HCT116 (cell line): ENCODE data around the gene FN3K. TPM values are rescaled to one million over a fixed set of nuclear protein-coding genes. Genes with fewer than 3 reads are reported as not detected.

Experiments used
- ATAC-seq: fragments of 200-7000 bp; cut with Tn5 transposase; 2 replicates; pipeline ENCODE4 v1.9.1; 2020; ENCODE audit warnings: mild to moderate bottlenecking, moderate library complexity
- BruUV-seq: library from RNA; stranded (reverse); fragments of 400-500 nt; replicated peaks from 2 replicates; lab custom pipeline; 2021; lab: Mats Ljungman, UMichigan
- CTCF ChIA-PET: fragments of 300-600 bp; sonication (Branson Sonifier 250); formaldehyde crosslinking; loops from one replicate; lab custom pipeline; 2021; ENCODE audit warnings: antibody characterized with exemption; lab: Charles Lee
- POLR2A ChIA-PET: fragments of 300-600, 350-600 bp; sonication (Branson Sonifier 250); formaldehyde crosslinking; loops from one replicate; lab custom pipeline; 2021; ENCODE audit warnings: antibody characterized with exemption; lab: Charles Lee
- RAD21 ChIA-PET, 2 experiments: fragments of 300-600 bp; sonication (Branson Sonifier 250); formaldehyde crosslinking; loops; one replicate each; lab custom pipeline; 2023; ENCODE audit warnings: low total read pairs in 2 of 2; ENCODE audit not compliant: uncharacterized antibody in 2 of 2, unreplicated experiment in 2 of 2, low non-redundant PET in 1 of 2; lab: Charles Lee
- DNase-seq: peaks from one replicate; pipeline ENCODE4 v3.0.0-alpha.2; 2010; ENCODE audit warnings: low read depth, low spot score
- H2AFZ ChIP-seq: fragments of 200-600 bp; shearing (Covaris generic), sonication (generic); 2 replicates; pipeline ENCODE4 v1.6.1; 2017; ENCODE audit warnings: low read depth, mixed run types, mixed read lengths, antibody characterized with exemption, low read length; ENCODE audit not compliant: poor library complexity, severe bottlenecking
- H3K27ac ChIP-seq: 2 replicates; pipeline ENCODE4 v1.5.1; 2012; ENCODE audit warnings: low read depth, low read length
- H3K27me3 ChIP-seq: fragments of 200-600 bp; sonication (generic); 2 replicates; pipeline ENCODE4 v1.6.1; 2016; ENCODE audit warnings: mixed run types, low read length, mixed read lengths; ENCODE audit not compliant: insufficient read depth
- H3K36me3 ChIP-seq, 2 experiments: fragments of 200-500 bp in 1 of 2; fragments of 200-600 bp in 1 of 2; sonication (Bioruptor generic) in 1 of 2; sonication (generic) in 1 of 2; 2 replicates each; pipeline versions ENCODE4 v1.5.1 to v1.6.1; 2014 to 2016; ENCODE audit warnings: low read length in 2 of 2, inconsistent platforms in 1 of 2, mixed read lengths in 1 of 2, mixed run types in 1 of 2; ENCODE audit not compliant: insufficient read depth in 2 of 2, control insufficient read depth in 1 of 2
- H3K4me1 ChIP-seq, 2 experiments: fragments of 200-600 bp in 1 of 2; sonication (generic) in 1 of 2; 2 replicates each; pipeline versions ENCODE4 v1.5.1 to v1.6.1; 2012 to 2017; ENCODE audit warnings: low read length in 2 of 2, inconsistent platforms in 1 of 2, mild to moderate bottlenecking in 1 of 2, mixed read lengths in 1 of 2, mixed run types in 1 of 2, moderate library complexity in 1 of 2; ENCODE audit not compliant: insufficient read depth in 2 of 2, control insufficient read depth in 1 of 2
- H3K4me2 ChIP-seq: fragments of 200-600 bp; sonication (generic); 2 replicates; pipeline ENCODE4 v1.6.1; 2017; ENCODE audit warnings: mixed run types, low read length, mixed read lengths
- H3K4me3 ChIP-seq, 2 experiments: fragments of 200-600 bp in 1 of 2; sonication (generic) in 1 of 2; replicated peaks in 1 of 2; 2 replicates each; pipeline ENCODE4 v1.5.1; 2011 to 2016; ENCODE audit warnings: low read length in 2 of 2, control low read depth in 1 of 2, low read depth in 1 of 2, mild to moderate bottlenecking in 1 of 2, mixed read lengths in 1 of 2, mixed run types in 1 of 2
- H3K79me2 ChIP-seq: fragments of 200-600 bp; sonication (generic); 2 replicates; pipeline ENCODE4 v1.6.1; 2017; ENCODE audit warnings: mild to moderate bottlenecking, mixed run types, low read length, moderate library complexity, mixed read lengths; ENCODE audit not compliant: insufficient read depth
- H3K9ac ChIP-seq: fragments of 200-600 bp; sonication (generic); 2 replicates; pipeline ENCODE4 v1.6.1; 2016; ENCODE audit warnings: low read length, mixed read lengths
- H3K9me2 ChIP-seq: fragments of 200-600 bp; sonication (generic), shearing (Covaris generic); 2 replicates; pipeline ENCODE4 v1.6.1; 2017; ENCODE audit warnings: mixed run types, mild to moderate bottlenecking, moderate library complexity; ENCODE audit not compliant: insufficient read depth
- H3K9me3 ChIP-seq, 2 experiments: fragments of 200-500 bp in 1 of 2; fragments of 200-600 bp in 1 of 2; sonication (Bioruptor generic) in 1 of 2; sonication (generic) in 1 of 2; 2 replicates each; pipeline ENCODE4 v1.6.1; 2014 to 2017; ENCODE audit warnings: low read length in 2 of 2, mixed read lengths in 2 of 2, inconsistent platforms in 1 of 2, low read depth in 1 of 2, mild to moderate bottlenecking in 1 of 2, mixed run types in 1 of 2, moderate library complexity in 1 of 2; ENCODE audit not compliant: control insufficient read depth in 1 of 2, insufficient read depth in 1 of 2
- H4K20me1 ChIP-seq: fragments of 200-600 bp; sonication (generic), shearing (Covaris generic); 2 replicates; pipeline ENCODE4 v1.6.1; 2017; ENCODE audit warnings: mixed run types, mild to moderate bottlenecking, moderate library complexity; ENCODE audit not compliant: insufficient read depth
- CEBPB ChIP-seq: IDR thresholded peaks from 2 replicates; pipeline ENCODE4 v1.6.1; 2012; ENCODE audit warnings: low read depth
- EGR1 ChIP-seq: IDR thresholded peaks from 2 replicates; pipeline ENCODE4 v1.6.1; 2012; ENCODE audit warnings: low read depth
- EZH2phosphoT487 ChIP-seq: fragments of 200-600 bp; IDR thresholded peaks from 2 replicates; pipeline ENCODE4 v1.6.1; 2018; ENCODE audit warnings: antibody characterized with exemption, borderline replicate concordance
- FOSL1 ChIP-seq: IDR thresholded peaks from 2 replicates; pipeline ENCODE4 v1.6.1; 2012; ENCODE audit warnings: low read depth
- JUND ChIP-seq: IDR thresholded peaks from 2 replicates; pipeline ENCODE4 v1.6.1; 2012
- POLR2AphosphoS5 ChIP-seq: IDR thresholded peaks from 2 replicates; pipeline ENCODE4 v1.6.1; 2011; ENCODE audit warnings: mild to moderate bottlenecking, low read depth, low read length, moderate library complexity
- RAD21 ChIP-seq: IDR thresholded peaks from 2 replicates; pipeline ENCODE4 v1.6.1; 2012; ENCODE audit warnings: low read depth, mild to moderate bottlenecking
- SIN3A ChIP-seq: IDR thresholded peaks from 2 replicates; pipeline ENCODE4 v1.6.1; 2012; ENCODE audit warnings: low read depth
- SP1 ChIP-seq: IDR thresholded peaks from 2 replicates; pipeline ENCODE4 v1.6.1; 2012; ENCODE audit warnings: low read depth
- TCF7L2 ChIP-seq: IDR thresholded peaks from 2 replicates; pipeline ENCODE4 v1.7.0; 2011; ENCODE audit warnings: borderline replicate concordance, inconsistent platforms; ENCODE audit not compliant: insufficient read depth, insufficient read length; ENCODE audit errors: extremely low read depth
- ZFX ChIP-seq: fragments of 450-650 bp; IDR thresholded peaks from 2 replicates; pipeline ENCODE4 v1.6.1; 2017
- intact Hi-C: fragments of 100-400 bp; cut with micrococcal nuclease; formaldehyde crosslinking; loops from 2 replicates; pipeline ENCODE4 v1.10.0; 2022
- total RNA-seq: library from RNA; stranded (reverse); gene quantifications from one replicate; pipeline ENCODE4 v1.2.1, GENCODE V29; 2021; ENCODE audit not compliant: unreplicated experiment
- TF ChIP-seq, protein P1 (sequence below): IDR thresholded peaks from 2 replicates; pipeline ENCODE4 v1.6.1; 2012
- TF ChIP-seq, protein P2 (sequence below), 3 experiments: fragments of 200-600 bp in 1 of 3; sonication (generic) in 1 of 3; IDR thresholded peaks in 2 of 3; conservative IDR thresholded peaks in 1 of 3; 2 replicates each; pipeline ENCODE4 v1.5.1; 2012 to 2017; ENCODE audit warnings: low read depth in 2 of 3, low read length in 2 of 3, antibody characterized with exemption in 1 of 3, borderline replicate concordance in 1 of 3, control low read depth in 1 of 3, mild to moderate bottlenecking in 1 of 3, mixed read lengths in 1 of 3, mixed run types in 1 of 3, moderate library complexity in 1 of 3; ENCODE audit not compliant: insufficient read depth in 1 of 3
- TF ChIP-seq, protein P3 (sequence below): IDR thresholded peaks from 2 replicates; pipeline ENCODE4 v1.6.1; 2012
- TF ChIP-seq, protein P4 (sequence below): IDR thresholded peaks from 2 replicates; pipeline ENCODE4 v1.6.1; 2011; ENCODE audit warnings: mild to moderate bottlenecking, low read length, moderate library complexity; ENCODE audit not compliant: insufficient replicate concordance; ENCODE audit errors: extremely low read depth

Gene FN3K
- total RNA-seq, 1 experiment from 2014 or later = 9.9 TPM

DNA sequence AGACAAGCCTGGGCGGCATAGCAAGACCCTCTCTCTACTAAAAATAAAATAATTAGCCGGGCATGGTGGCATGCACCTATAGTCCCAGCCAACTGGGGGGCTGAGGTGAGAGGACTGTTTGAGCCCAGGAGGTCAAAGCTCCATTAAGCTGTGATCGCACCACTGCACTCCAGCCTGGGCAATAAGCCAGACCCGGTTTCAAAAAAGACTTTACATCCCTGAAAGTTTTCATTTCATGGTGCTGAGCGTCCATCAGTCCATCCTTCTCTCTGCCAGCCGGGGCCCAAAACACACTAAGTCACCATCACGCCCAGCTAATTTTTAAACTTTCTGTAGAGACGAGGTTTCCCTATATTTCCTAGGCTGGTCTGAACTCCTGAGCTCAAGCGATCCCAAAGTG is 47.5 kb upstream of the FN3K start:
- CTCF ChIA-PET = no interaction called here
- ATAC-seq = no peak
- TF ChIP-seq POLR2AphosphoS5 (no peak), SP1 (no peak)
- no peak overlapping the region for H3K4me2 ChIP-seq
- no peak overlapping the region for H3K4me3 ChIP-seq
- H3K27me3 ChIP-seq = no peaks in the 10 kb centered on the region
- H3K9me3 ChIP-seq = no peaks in the 10 kb centered on the region
- BruUV-seq = no TSS peak
- no peak overlapping the region for H2AFZ ChIP-seq
- DNase-seq = no peak
- intact Hi-C loops = no loop called here
- no peaks in the 10 kb centered on the region for H4K20me1 ChIP-seq
- RAD21 ChIA-PET = interaction anchor here in 1 of 2 experiments (0.6 kb wide), 1 partner anchor 29 kb away, joined by 3 read pairs; the partner anchor contains the start of gene FN3KRP
- POLR2A ChIA-PET = no interaction called here
- H3K9ac ChIP-seq = no peak overlapping the region
- H3K4me1 ChIP-seq = peaks cover 0 to 5% of the 10 kb centered on the region in 2 experiments; a peak in 1 of 4 replicates
- H3K27ac ChIP-seq = no peak overlapping the region
- no peaks in the 10 kb centered on the region for H3K79me2 ChIP-seq
- no peaks in the 10 kb centered on the region for H3K9me2 ChIP-seq
- H3K36me3 ChIP-seq = no peaks in the 10 kb centered on the region

DNA sequence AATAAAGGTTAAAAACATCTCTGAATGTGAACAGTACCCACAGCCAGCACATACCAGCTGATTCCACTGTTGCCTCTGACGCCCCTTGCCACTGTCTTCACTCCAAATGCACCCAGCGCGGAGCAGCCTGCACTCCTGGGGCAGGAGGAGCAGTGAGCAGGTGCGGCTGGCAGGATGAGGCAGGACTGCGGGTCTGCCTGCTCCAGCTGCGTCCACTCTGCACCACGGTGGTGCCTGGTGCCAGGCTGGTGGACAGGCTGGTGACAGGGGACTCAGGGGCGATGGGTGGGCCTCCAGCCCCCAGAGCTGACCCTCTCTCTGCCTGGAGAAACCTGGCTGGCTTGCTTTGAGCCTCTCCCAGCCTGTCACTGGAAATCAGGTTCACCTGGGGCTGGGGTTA is 46.3 kb upstream of the FN3K start:
- POLR2A ChIA-PET = no interaction called here
- CTCF ChIA-PET = no interaction called here
- no peak overlapping the region for H3K27ac ChIP-seq
- TF ChIP-seq SP1 (no peak), ZFX (no peak), EGR1 (no peak), JUND (no peak), RAD21 (no peak), TCF7L2 (no peak), EZH2phosphoT487 (no peak), CEBPB (no peak), FOSL1 (no peak), SIN3A (no peak)
- TF ChIP-seq, protein P1, sequence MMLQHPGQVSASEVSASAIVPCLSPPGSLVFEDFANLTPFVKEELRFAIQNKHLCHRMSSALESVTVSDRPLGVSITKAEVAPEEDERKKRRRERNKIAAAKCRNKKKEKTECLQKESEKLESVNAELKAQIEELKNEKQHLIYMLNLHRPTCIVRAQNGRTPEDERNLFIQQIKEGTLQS = no peak
- TF ChIP-seq, protein P2, sequence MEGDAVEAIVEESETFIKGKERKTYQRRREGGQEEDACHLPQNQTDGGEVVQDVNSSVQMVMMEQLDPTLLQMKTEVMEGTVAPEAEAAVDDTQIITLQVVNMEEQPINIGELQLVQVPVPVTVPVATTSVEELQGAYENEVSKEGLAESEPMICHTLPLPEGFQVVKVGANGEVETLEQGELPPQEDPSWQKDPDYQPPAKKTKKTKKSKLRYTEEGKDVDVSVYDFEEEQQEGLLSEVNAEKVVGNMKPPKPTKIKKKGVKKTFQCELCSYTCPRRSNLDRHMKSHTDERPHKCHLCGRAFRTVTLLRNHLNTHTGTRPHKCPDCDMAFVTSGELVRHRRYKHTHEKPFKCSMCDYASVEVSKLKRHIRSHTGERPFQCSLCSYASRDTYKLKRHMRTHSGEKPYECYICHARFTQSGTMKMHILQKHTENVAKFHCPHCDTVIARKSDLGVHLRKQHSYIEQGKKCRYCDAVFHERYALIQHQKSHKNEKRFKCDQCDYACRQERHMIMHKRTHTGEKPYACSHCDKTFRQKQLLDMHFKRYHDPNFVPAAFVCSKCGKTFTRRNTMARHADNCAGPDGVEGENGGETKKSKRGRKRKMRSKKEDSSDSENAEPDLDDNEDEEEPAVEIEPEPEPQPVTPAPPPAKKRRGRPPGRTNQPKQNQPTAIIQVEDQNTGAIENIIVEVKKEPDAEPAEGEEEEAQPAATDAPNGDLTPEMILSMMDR (IDR thresholded peaks at IDR 0.05 in 2 of 3, conservative IDR thresholded peaks at IDR 0.05 in 1 of 3; ENCODE audit: borderline replicate concordance in 1 of 3, insufficient read depth in 1 of 3, low read depth in 2 of 3, low read length in 2 of 3) = no peak
- TF ChIP-seq, protein P3, sequence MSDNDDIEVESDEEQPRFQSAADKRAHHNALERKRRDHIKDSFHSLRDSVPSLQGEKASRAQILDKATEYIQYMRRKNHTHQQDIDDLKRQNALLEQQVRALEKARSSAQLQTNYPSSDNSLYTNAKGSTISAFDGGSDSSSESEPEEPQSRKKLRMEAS = no peak
- TF ChIP-seq, protein P4, sequence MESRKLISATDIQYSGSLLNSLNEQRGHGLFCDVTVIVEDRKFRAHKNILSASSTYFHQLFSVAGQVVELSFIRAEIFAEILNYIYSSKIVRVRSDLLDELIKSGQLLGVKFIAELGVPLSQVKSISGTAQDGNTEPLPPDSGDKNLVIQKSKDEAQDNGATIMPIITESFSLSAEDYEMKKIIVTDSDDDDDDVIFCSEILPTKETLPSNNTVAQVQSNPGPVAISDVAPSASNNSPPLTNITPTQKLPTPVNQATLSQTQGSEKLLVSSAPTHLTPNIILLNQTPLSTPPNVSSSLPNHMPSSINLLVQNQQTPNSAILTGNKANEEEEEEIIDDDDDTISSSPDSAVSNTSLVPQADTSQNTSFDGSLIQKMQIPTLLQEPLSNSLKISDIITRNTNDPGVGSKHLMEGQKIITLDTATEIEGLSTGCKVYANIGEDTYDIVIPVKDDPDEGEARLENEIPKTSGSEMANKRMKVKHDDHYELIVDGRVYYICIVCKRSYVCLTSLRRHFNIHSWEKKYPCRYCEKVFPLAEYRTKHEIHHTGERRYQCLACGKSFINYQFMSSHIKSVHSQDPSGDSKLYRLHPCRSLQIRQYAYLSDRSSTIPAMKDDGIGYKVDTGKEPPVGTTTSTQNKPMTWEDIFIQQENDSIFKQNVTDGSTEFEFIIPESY = no peak

More for the DNA sequence above, 46.3 kb upstream of the FN3K start:
- intact Hi-C loops = no loop called here
- no peaks in the 10 kb centered on the region for H3K9me2 ChIP-seq
- no peak overlapping the region for H3K4me2 ChIP-seq
- H3K36me3 ChIP-seq = no peaks in the 10 kb centered on the region
- H3K79me2 ChIP-seq = no peaks in the 10 kb centered on the region
- no peak overlapping the region for H3K4me3 ChIP-seq
- no TSS peak for BruUV-seq
- no peak overlapping the region for H3K9ac ChIP-seq
- peaks cover 1 to 7% of the 10 kb centered on the region in 2 experiments; a peak in 2 of 4 replicates for H3K9me3 ChIP-seq
- RAD21 ChIA-PET = no interaction called here
- H3K4me1 ChIP-seq = peaks cover 0 to 5% of the 10 kb centered on the region in 2 experiments; a peak in 1 of 4 replicates
- H4K20me1 ChIP-seq = no peaks in the 10 kb centered on the region
- no peaks in the 10 kb centered on the region for H3K27me3 ChIP-seq
- no peak overlapping the region for H2AFZ ChIP-seq
- DNase-seq = no peak
- ATAC-seq = no peak
